H1 (cell line): ENCODE measurements around the gene TARDBP. TPM values are rescaled to one million over a fixed set of nuclear protein-coding genes. Genes with fewer than 3 reads are reported as not detected.

Source experiments
- CTCF ChIA-PET: fragments of 300-600 bp; sonication (Branson Sonifier 250); formaldehyde crosslinking; loops from one replicate; lab custom pipeline; 2021; ENCODE audit not compliant: partially characterized antibody; lab: Charles Lee
- POLR2A ChIA-PET: fragments of 300-600 bp; sonication (Branson Sonifier 250); formaldehyde crosslinking; loops from one replicate; lab custom pipeline; 2021; ENCODE audit warnings: inconsistent platforms; ENCODE audit not compliant: partially characterized antibody; lab: Charles Lee
- DNase-seq, 2 experiments: peaks; one replicate each; pipeline versions ENCODE4 v3.0.0 to v3.0.0-alpha.2; 2010 to 2022; ENCODE audit warnings: low spot score in 2 of 2, low read depth in 1 of 2, mixed read lengths in 1 of 2
- FAIRE-seq: peaks from 2 replicates; lab custom pipeline; 2011; peaks lifted over from hg19 to GRCh38; lab: Jason Lieb, UNC
- H2AFZ ChIP-seq: 2 replicates; pipeline ENCODE4 v1.8.1; 2012; ENCODE audit warnings: low read length, inconsistent platforms
- H2AK5ac ChIP-seq: 2 replicates; pipeline ENCODE4 v1.6.1; 2013; ENCODE audit warnings: low read depth, low read length
- H2BK120ac ChIP-seq: replicated peaks from 2 replicates; pipeline ENCODE3; 2013; ENCODE audit warnings: low read depth, low read length, inconsistent platforms
- H2BK12ac ChIP-seq: 2 replicates; pipeline ENCODE4 v1.6.1; 2013; ENCODE audit warnings: low read depth, low read length
- H2BK15ac ChIP-seq: 2 replicates; pipeline ENCODE4 v1.6.1; 2013; ENCODE audit warnings: low read length
- H2BK20ac ChIP-seq: 2 replicates; pipeline ENCODE4 v1.6.1; 2013; ENCODE audit warnings: low read length
- H2BK5ac ChIP-seq: 2 replicates; pipeline ENCODE4 v1.6.1; 2013; ENCODE audit warnings: low read depth, low read length
- H3K14ac ChIP-seq: 2 replicates; pipeline ENCODE4 v1.6.1; 2013; ENCODE audit warnings: inconsistent platforms; ENCODE audit not compliant: insufficient read length
- H3K18ac ChIP-seq: 2 replicates; pipeline ENCODE4 v1.6.1; 2013; ENCODE audit warnings: low read length; ENCODE audit errors: extremely low read depth
- H3K23ac ChIP-seq: 2 replicates; pipeline ENCODE4 v1.6.1; 2013; ENCODE audit warnings: inconsistent platforms; ENCODE audit not compliant: insufficient read length
- H3K23me2 ChIP-seq: 2 replicates; pipeline ENCODE4 v1.6.1; 2013; ENCODE audit warnings: low read depth, low read length
- H3K27ac ChIP-seq: 2 replicates; pipeline ENCODE4 v1.6.1; 2011; ENCODE audit warnings: low read depth, low read length, inconsistent platforms
- H3K27me3 ChIP-seq, 4 experiments: replicated peaks in 1 of 4; 1 replicate in 1 of 4; 2 replicates in 3 of 4; pipeline versions ENCODE4 v1.6.1 to v1.8.1; 2011 to 2013; ENCODE audit warnings: low read length in 3 of 4, mild to moderate bottlenecking in 3 of 4, inconsistent platforms in 2 of 4, mixed read lengths in 2 of 4, moderate library complexity in 1 of 4; ENCODE audit not compliant: control insufficient read depth in 3 of 4, insufficient read depth in 3 of 4; ENCODE audit errors: extremely low read depth in 1 of 4
- H3K36me3 ChIP-seq, 4 experiments: 2 replicates each; pipeline versions ENCODE4 v1.6.1 to v1.8.1; 2011 to 2013; ENCODE audit warnings: mild to moderate bottlenecking in 4 of 4, low read length in 3 of 4, moderate library complexity in 2 of 4, control low read depth in 1 of 4, inconsistent platforms in 1 of 4; ENCODE audit not compliant: insufficient read depth in 4 of 4, control insufficient read depth in 2 of 4
- H3K4ac ChIP-seq: replicated peaks from 2 replicates; pipeline ENCODE3; 2013; ENCODE audit warnings: low read length, low read depth, mixed read lengths, inconsistent platforms; ENCODE audit not compliant: insufficient read length
- H3K4me1 ChIP-seq, 4 experiments: replicated peaks in 1 of 4; 1 replicate in 1 of 4; 2 replicates in 3 of 4; pipeline versions ENCODE4 v1.6.1 to v1.8.1; 2011 to 2013; ENCODE audit warnings: low read length in 3 of 4, inconsistent platforms in 2 of 4, mixed read lengths in 1 of 4; ENCODE audit not compliant: insufficient read depth in 4 of 4, control insufficient read depth in 3 of 4
- H3K4me2 ChIP-seq, 2 experiments: 2 replicates each; pipeline versions ENCODE4 v1.6.1 to v1.8.1; 2011 to 2013; ENCODE audit warnings: low read depth in 2 of 2, low read length in 2 of 2, control low read depth in 1 of 2, inconsistent platforms in 1 of 2, mild to moderate bottlenecking in 1 of 2; ENCODE audit not compliant: insufficient read depth in 1 of 2
- H3K4me3 ChIP-seq, 4 experiments: fragments of 200-600, 300-600 bp in 1 of 4; sonication (generic), shearing (Covaris generic), sonication (Bioruptor Twin) in 1 of 4; 2 replicates each; pipeline versions ENCODE4 v1.5.1 to v1.8.1; 2011 to 2016; ENCODE audit warnings: low read length in 4 of 4, low read depth in 3 of 4, control low read depth in 2 of 4, inconsistent platforms in 2 of 4, mild to moderate bottlenecking in 2 of 4, mixed read lengths in 1 of 4, moderate library complexity in 1 of 4; ENCODE audit not compliant: insufficient read depth in 2 of 4; ENCODE audit errors: extremely low read depth in 1 of 4
- H3K56ac ChIP-seq: replicated peaks from 2 replicates; pipeline ENCODE3; 2013; ENCODE audit warnings: low read depth, mild to moderate bottlenecking, mixed read lengths, low read length, inconsistent platforms; ENCODE audit not compliant: insufficient read length
- H3K79me1 ChIP-seq: 2 replicates; pipeline ENCODE4 v1.6.1; 2013; ENCODE audit warnings: low read depth, low read length, control low read depth
- H3K79me2 ChIP-seq, 2 experiments: 2 replicates each; pipeline versions ENCODE4 v1.6.1 to v1.8.1; 2012 to 2013; ENCODE audit warnings: low read length in 2 of 2, mild to moderate bottlenecking in 2 of 2, inconsistent platforms in 1 of 2; ENCODE audit not compliant: insufficient read depth in 2 of 2, control insufficient read depth in 1 of 2
- H3K9ac ChIP-seq, 4 experiments: replicated peaks in 1 of 4; 1 replicate in 1 of 4; 2 replicates in 3 of 4; pipeline versions ENCODE4 v1.6.1 to v1.8.1; 2011 to 2013; ENCODE audit warnings: low read depth in 3 of 4, low read length in 3 of 4, control low read depth in 2 of 4, mild to moderate bottlenecking in 2 of 4, moderate library complexity in 2 of 4, inconsistent platforms in 1 of 4; ENCODE audit errors: extremely low read depth in 1 of 4
- H3K9me3 ChIP-seq, 2 experiments: 2 replicates each; pipeline versions ENCODE4 v1.6.1 to v1.8.1; 2012 to 2013; ENCODE audit warnings: mild to moderate bottlenecking in 2 of 2, moderate library complexity in 2 of 2, control low read depth in 1 of 2, inconsistent platforms in 1 of 2, low read depth in 1 of 2, low read length in 1 of 2, mixed read lengths in 1 of 2; ENCODE audit not compliant: insufficient read depth in 2 of 2
- H4K20me1 ChIP-seq, 2 experiments: replicated peaks in 1 of 2; 2 replicates each; pipeline versions ENCODE3 to v1.8.1; 2011 to 2013; ENCODE audit warnings: inconsistent platforms in 2 of 2, low read length in 2 of 2, mild to moderate bottlenecking in 1 of 2; ENCODE audit not compliant: insufficient read depth in 2 of 2, control insufficient read depth in 1 of 2
- H4K5ac ChIP-seq: 2 replicates; pipeline ENCODE4 v1.6.1; 2013; ENCODE audit warnings: low read length, low read depth, mixed read lengths, inconsistent platforms; ENCODE audit not compliant: insufficient read length
- H4K8ac ChIP-seq: 2 replicates; pipeline ENCODE4 v1.8.0; 2013; ENCODE audit warnings: mild to moderate bottlenecking, moderate library complexity, low read length, inconsistent platforms; ENCODE audit not compliant: insufficient read depth; ENCODE audit errors: extremely low read depth
- H4K91ac ChIP-seq: replicated peaks from 2 replicates; pipeline ENCODE3; 2013; ENCODE audit warnings: low read length, mixed read lengths, inconsistent platforms; ENCODE audit not compliant: insufficient read length
- BACH1 ChIP-seq: IDR thresholded peaks from 2 replicates; pipeline ENCODE4 v1.6.1; 2012; ENCODE audit warnings: low read length, improper control_type of control experiment
- KDM1A ChIP-seq: fragments of 200-600, 300-600 bp; sonication (generic); IDR thresholded peaks from 2 replicates; pipeline ENCODE4 v1.7.1; 2016; ENCODE audit warnings: mild to moderate bottlenecking, low read length, borderline replicate concordance
- POLR2AphosphoS5 ChIP-seq: IDR thresholded peaks from 2 replicates; pipeline ENCODE4 v1.6.1; 2011; ENCODE audit warnings: low read depth, low read length
- SIN3A ChIP-seq, 2 experiments: IDR thresholded peaks in 1 of 2; conservative IDR thresholded peaks in 1 of 2; 2 replicates each; pipeline ENCODE4 v1.6.1; 2011 to 2012; ENCODE audit warnings: low read length in 2 of 2, improper control_type of control experiment in 1 of 2, low read depth in 1 of 2, mild to moderate bottlenecking in 1 of 2
- WGBS, 2 experiments: shearing (Covaris generic) in 1 of 2; methylation state at CpG; one replicate each; pipeline versions ENCODE4 v1.1.6 to v1.1.7; 2013 to 2015; ENCODE audit warnings: low lambda C conversion rate in 2 of 2, mixed read lengths in 2 of 2, inconsistent platforms in 1 of 2, low coverage in 1 of 2, missing lambda C conversion rate in 1 of 2; ENCODE audit not compliant: insufficient replicate concordance in 2 of 2, insufficient coverage in 1 of 2, insufficient read length in 1 of 2; ENCODE audit errors: extremely low coverage in 1 of 2, missing lambda C conversion rate in 1 of 2; 5-methylcytosine and 5-hydroxymethylcytosine counted together
- polyA plus RNA-seq, 7 experiments: library from polyadenylated mRNA; depleted of rRNA in 3 of 7; stranded (reverse) in 5 of 7; unstranded in 2 of 7; fragments of >200 nt in 5 of 7; fragments of 200-250 nt in 2 of 7; gene quantifications; 1 replicate in 5 of 7; 2 replicates in 1 of 7; 4 replicates in 1 of 7; pipeline versions ENCODE4 v1.2.1 to v1.2.3, GENCODE V29; 2011 to 2013; ENCODE audit warnings: missing spikeins in 2 of 7, mixed read lengths in 2 of 7
- total RNA-seq: library from RNA; stranded (reverse); fragmentation: NEBNext Ultra II Directional; extraction: Animal tissue kit (Norgen Biotek cat#: 25700); gene quantifications from 2 replicates; pipeline ENCODE4 v1.2.1, GENCODE V29; 2021

Gene TARDBP
- total and polyA plus RNA-seq, 2 of the 8 experiments (the other 6 are each of a cell fraction or from before 2014, with no cell fraction given), result 144 to 240 TPM

GRCh38 chr1:11053758-11054137 is 41.3 kb downstream of the TARDBP start:
- Histone ChIP-seq H3K4ac (no peak overlapping the region), H3K36me3 (peaks cover 6 to 27% (median 14%) of the 10 kb centered on the region in 4 experiments; a peak in 7 of 8 replicates), H4K8ac (no peak overlapping the region; the same call in 1 of the 2 replicates), H2AFZ (no peak overlapping the region), H3K56ac (no peak overlapping the region), H3K4me2 (no peak overlapping the region), H3K4me1 (peaks cover 0 to 15% (median 7%) of the 10 kb centered on the region in 4 experiments; a peak in 6 of 7 replicates), H3K9ac (no peak overlapping the region), H3K14ac (no peak overlapping the region), H2BK15ac (no peak overlapping the region), H4K91ac (no peak overlapping the region), H3K27me3 (no peaks in the 10 kb centered on the region), H2BK12ac (no peak overlapping the region), H2BK120ac (no peak overlapping the region), H3K27ac (0 out of 2 replicates have a peak overlapping the region, but pooled peaks have one; percentile 6), H3K18ac (no peak overlapping the region), H3K4me3 (no peak overlapping the region), H3K79me1 (no peaks in the 10 kb centered on the region; the same call in 1 of the 2 replicates), H2BK20ac (no peak overlapping the region), H3K9me3 (no peaks in the 10 kb centered on the region), H2BK5ac (0 out of 2 replicates have a peak overlapping the region, but pooled peaks have one; percentile 16), H4K5ac (no peak overlapping the region), H2AK5ac (no peak overlapping the region), H3K23ac (no peak overlapping the region), H3K79me2 (peaks cover 0 to 2% of the 10 kb centered on the region in 2 experiments; a peak in 1 of 4 replicates), H4K20me1 (peaks cover 3 to 7% of the 10 kb centered on the region in 2 experiments), H3K23me2 (peaks cover 5% of the 10 kb centered on the region; the same call in 1 of the 2 replicates)
- peak in 1 of 2 experiments; percentile 89 for DNase-seq
- FAIRE-seq, result no peak
- TF ChIP-seq KDM1A (no peak), BACH1 (peak; percentile 58; the same call in 1 of the 2 replicates), SIN3A (conservative IDR thresholded peaks at IDR 0.05 in 1 of 2, IDR thresholded peaks at IDR 0.05 in 1 of 2; ENCODE audit: low read depth in 1 of 2, low read length in 2 of 2) (peak; percentile 70; a peak in 1 of 4 replicates), POLR2AphosphoS5 (peak; percentile 48; the same call in 1 of the 2 replicates)
- 75% methylated on average over 10 of the region's 10 CpGs; no CpG with 5 or more reads in 1 of the 2 experiments for WGBS, 2 experiments
- CTCF ChIA-PET, result interaction anchor here (0.6 to 14.5 kb wide), 4 partner anchors 16 to 554 kb away, joined by 3 to 168 read pairs (median 3); no protein-coding TSS in a partner anchor
- POLR2A ChIA-PET, result interaction anchor here (0.6 to 5.8 kb wide), 9 partner anchors 8 to 590 kb away, joined by 3 to 44 read pairs (median 9); partner anchors contain the start of gene SRM
